GM21717 (cell line): ENCODE results near the gene DSTN.

Experiments
- ATAC-seq: cut with Tn5 transposase; IDR thresholded peaks from one replicate; pipeline ENCODE4 v1.9.1; 2021; ENCODE audit warnings: mild to moderate bottlenecking, moderate library complexity; ENCODE audit not compliant: unreplicated experiment

The DSTN gene

DNA sequence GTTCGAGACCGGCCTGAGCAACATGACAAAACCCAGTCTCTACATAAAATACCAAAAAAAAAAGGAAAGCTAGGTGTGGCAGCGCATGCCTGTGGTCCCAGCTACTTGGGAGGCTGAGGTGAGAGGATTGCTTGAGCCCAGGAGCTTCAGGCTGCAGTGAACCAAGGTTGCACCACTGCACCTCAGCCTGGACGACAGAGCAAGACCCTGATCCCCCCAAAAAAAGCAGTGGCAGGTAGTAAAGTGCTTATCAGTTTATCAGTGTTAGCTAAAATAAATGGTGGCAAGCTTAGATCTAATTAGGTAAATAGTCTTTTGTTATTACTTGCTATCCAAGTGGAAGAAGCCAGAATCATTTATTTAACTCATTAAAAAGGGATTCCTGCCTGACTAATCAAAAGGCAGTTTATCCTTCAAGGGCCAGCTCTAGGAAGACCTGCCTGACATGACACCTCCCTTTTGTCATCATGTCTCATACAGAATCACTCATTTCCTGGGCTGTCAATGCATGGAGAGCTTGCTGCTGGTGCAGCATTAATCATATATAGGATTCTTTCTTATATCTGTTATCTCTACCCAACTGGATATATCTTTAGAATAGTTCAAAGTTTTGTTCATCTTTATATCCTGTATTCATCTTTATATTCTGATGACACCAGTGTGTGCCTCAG is 9.6 kb downstream of the DSTN start:
- no peak for ATAC-seq

DNA sequence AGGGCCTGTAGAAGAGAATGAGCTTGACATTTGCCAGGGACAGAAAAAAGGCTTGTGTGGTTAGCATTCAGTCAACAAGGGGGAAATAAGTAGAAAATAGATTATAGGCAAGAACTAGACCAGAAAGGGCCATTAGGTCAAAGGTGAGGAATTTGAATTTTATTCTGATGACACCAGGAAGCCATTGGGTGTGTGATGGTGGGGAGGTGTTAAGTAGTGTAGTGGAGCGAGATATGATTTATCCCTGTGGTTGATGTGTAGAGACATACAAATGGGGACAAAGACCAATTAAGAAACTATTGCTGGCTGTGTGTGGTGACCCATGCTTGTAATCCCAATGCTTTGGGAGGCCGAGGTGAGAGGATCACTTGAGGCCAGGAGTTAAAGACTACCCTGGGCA is 11.0 kb downstream of the DSTN start:
- ATAC-seq, result no peak

DNA sequence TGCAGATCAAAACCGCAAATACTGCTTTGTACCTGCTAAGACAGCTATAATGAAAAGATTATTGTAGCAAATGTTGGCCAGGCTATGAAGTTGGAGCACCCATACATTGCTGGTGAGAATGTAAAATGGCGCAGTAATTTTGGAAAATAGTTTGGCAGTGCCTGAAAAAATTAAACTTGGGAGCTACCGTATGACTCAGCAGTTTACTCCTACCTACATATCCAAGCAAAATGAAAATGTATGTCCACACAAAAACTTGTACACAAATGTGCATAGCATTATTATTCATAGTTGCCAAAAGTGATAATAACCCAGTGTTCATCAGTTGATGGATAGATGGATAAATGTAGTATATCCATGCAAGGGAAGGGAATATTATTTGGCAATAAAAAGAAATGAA is 13.3 kb downstream of the DSTN start:
- ATAC-seq, result no peak

DNA sequence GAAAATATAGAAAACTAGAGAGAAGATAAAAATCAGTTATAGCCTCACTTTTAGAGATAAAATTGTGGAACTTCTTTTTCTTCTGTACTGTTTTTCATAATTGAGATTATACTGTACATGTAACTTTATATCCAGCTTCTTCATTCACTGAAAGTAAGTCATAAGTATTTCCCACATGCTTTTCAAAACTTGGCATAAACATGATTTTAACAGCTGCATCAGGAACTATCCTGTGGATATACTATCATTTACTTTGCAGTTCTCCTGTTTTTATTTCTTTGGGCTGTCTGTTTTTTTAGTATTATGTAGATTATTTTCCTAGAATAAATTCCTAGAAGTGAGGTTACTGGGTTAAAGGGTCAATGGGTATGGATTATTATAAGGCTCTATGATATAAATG is 14.8 kb downstream of the DSTN start:
- no peak for ATAC-seq

DNA sequence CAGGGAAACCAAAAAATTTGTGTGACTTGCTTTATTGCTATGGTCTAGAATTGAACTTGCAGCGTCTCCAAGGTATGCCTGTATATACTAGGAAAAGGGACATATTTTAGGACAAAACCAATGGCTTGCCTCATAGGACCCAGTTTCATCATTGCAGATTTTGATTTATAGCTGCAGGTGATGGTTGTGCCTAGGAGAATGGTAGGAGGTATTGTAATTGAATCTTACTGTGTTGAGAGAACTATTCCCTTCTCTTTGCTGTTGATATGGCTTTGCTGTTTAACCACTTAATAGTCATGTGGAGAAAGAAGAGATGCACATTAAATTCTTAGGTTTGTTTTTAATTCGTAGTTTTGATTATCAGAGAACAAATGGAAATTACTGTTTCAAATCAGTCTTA is 16.4 kb downstream of the DSTN start:
- ATAC-seq, result no peak

DNA sequence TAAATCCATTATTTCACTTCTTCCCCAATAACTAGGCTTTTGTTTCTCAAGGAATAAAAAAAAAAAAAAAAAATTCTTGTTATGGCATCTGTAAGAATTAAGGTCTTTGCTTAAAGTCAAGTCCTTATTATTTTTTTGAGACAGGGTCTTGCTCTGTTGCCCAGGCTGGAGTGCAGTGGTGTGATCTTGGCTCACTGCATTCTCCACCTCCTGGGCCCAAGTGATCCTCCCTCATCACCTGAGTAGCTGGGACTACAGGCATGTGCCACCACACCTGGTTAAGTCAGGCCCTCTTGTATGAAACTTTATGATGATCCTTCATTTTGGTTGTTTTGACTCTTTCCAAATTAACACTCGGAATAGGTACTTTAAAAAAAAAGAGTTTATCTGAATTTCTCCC is 17.3 kb downstream of the DSTN start:
- ATAC-seq, result no peak

DNA sequence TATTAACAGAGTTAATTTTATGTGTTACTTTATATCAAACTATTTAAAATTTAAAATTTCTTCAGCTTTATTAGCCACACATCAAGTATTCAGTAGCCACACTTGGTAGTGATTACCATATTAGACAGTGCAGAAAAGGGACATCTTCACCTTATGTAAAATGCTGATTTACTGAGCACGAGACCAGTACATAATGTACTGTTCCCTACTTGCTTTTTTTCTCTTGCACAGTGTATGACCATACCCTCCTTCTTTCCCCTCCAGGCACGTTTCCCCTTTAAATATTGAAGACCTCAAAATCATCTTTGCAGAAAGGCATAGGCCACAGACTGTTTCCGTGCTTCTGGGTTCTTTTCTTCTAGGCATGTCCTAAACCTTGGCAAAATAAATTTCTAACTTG is 17.9 kb downstream of the DSTN start:
- ATAC-seq, result no peak

DNA sequence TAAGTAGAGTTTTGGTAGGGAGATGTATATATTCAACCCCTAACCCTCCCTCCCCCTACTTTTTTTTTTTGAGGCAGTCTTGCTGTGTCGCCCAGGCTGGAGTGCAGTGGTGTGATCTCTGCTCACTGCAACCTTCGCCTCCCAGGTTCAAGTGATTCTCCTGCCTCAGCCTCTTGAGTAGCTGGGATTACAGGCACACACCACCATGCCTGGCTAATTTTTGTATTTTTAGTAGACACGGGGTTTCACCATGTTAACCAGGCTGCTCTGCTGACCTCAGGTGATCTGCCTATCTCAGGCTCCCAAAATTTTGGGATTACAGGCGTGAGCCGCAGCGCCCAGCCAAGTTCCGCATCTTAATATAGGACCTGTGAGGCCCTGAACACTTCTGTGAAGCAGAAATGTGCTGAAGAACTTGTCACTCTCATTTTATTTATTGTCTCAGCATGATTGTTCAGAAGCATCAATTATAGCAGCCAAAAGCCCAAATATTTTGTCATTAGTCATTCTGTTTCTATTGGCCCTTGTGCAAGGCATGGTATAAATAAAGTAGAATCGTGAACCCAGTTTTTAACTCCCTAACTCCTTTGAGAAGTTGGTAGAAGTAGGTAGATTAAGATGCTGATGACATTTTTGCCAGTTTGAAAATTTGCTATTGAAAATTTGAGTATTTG is 19.4 kb downstream of the DSTN start:
- no peak for ATAC-seq

DNA sequence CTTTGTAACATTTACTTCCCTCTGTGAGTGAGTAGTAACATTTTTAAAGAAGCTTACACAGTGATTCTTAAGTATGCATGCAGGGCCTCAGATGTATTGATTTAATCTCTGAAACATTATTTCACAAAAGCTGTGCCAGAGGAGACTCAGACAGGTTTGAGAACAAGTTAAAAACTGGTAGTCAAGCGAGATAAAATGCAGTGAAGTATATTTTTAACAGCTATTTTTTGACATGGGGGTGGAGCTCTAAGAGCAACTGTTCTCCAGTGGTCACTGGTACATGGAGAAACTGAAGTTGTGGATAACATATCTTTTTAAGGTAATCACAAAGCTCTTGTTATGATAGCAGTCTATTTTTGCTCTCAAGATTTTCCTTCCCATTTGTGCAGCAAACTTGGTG is 20.4 kb downstream of the DSTN start:
- no peak for ATAC-seq

DNA sequence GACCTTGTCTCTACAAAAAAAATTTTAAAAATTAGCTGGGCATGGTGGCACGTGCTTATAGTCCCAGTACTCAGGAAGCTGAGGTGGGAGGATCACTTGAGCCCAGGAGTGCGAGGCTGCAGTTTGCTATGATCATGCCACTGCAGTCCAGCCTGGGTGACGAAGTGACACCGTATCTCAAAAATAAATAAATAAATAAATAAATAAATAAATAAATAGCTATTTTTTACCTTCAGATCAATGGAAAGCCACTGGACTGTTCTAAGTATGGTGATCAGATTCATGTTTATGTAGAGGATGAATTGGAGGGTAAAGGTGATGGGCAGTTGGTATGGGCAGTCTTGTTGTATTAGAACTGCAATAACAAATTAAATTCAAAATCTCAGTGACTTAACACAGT is 24.0 kb downstream of the DSTN start:
- no peak for ATAC-seq

DNA sequence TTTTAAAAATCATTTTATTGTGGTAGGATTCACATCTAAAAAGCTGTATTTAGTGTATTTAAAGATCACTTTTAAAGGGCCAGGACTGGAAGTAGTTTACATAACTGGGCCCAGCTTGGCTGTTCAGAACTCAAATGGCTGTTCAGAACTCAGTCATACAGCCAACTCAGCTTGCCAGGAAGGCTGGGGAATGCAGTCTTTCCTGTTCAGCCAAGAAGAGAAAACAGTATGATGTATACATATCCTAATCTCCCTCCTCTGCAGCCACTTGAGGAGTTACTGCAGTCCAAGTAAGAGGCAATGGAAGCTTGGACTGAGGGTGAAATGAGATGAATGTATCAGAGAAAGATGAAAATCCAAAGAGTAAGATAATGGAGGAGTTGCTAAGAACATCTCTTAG is 24.6 kb downstream of the DSTN start:
- no peak for ATAC-seq

DNA sequence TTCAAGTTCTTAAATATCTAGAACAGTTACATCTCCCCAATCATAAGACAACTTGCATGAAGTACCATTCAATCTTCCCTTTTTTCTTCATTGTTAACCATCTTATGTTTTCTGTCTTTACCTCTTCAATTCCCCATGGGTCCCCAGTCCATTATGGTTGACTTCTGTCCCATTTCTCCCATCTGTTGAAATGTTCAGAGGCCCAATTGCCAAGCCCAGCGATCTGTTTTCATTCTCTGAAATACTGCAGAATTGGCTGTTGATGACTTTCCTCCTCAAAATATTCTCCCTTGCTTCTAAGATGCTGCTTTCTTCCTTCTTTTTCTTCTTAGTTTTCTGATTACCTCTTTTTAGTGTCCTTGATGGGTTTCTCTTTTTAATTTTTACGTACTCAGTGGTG is 26.0 kb downstream of the DSTN start:
- ATAC-seq, result no peak

DNA sequence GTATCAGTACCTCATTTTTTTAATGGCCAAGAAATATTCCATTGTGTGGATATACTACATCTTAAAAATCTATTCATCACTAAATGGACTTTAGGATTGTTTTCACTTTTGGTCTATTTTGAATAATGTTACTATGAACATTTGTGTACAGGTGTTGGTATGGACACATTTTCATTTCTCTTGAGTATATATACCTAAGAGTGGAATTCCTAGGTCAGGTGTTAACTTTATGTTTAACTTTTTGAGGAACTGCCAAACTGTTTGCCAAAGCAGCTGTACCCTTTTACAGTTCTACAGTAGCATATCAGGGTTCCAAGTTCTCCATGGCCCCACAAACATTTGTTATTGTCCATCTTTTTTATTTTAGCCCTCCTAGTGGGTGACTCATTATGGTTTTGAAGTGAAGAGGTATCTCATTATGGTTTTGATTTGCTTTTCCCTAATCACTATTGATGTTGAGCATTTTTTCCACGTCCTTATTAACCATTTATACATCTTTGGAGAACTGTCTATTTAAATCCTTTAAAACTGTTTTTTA is 28.2 kb downstream of the DSTN start:
- no peak for ATAC-seq

DNA sequence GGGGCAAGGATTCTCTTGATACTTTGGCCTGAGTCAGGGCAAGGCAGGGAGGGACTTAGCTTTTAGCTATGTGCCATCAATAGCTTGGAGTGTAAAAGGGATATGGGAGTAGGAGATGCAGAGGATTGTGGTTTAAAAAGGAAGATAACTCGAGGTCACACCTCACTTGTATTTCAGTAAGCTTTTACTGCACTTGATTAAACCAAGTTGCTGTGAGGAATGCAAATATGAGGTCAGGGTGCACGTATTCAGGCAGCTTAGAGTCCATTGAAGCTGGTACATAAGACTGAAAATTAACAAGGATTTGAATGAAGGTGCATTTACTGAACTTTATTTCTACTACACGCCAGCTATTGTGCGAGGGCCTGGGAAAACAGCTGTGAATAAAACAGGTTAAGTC is 32.1 kb downstream of the DSTN start:
- ATAC-seq, result no peak

DNA sequence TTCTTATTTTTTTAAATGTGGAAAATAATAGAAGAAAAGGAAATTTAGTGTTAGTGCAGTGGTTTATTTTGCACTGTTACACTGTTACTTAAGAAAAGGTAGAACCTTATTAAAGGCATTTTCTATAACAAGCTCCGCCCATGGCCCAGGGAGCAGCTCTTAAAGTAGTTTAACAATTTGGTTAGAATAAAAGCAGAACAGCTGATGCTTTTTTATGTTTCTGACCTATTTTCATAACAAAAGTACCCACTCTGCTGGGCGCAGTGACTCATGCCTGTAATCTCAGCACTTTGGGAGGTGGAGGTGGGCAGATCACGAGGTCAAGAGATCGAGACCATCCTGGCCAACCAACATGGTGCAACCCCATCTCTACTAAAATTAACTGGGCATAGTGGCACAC is 32.6 kb downstream of the DSTN start:
- ATAC-seq, result no peak

DNA sequence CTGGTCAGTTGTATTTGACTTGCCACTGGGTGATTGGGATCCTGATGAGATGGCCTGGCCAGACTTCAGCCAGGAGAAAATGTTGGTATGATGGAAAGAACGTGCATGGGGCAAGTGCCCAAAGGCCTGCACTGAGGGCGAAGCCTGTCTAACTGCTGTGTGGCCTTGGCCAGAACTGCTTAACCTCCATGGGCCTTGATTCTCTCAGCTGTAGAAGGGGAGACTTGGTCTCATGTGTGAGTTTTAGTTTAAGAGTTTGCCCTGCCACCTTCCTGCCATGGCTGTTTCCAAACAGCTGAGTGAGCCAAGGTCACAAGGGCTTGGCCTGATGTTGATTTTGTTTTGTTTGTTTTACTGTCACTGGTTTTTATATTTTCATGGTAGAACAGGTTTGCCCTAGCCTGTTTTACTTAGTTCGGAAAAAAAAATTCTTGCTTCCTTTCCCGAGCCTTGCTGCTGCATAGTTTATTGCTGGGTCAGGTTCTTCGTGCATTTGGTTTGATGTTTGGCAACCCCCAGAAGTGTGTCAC is 35.3 kb downstream of the DSTN start:
- no peak for ATAC-seq

DNA sequence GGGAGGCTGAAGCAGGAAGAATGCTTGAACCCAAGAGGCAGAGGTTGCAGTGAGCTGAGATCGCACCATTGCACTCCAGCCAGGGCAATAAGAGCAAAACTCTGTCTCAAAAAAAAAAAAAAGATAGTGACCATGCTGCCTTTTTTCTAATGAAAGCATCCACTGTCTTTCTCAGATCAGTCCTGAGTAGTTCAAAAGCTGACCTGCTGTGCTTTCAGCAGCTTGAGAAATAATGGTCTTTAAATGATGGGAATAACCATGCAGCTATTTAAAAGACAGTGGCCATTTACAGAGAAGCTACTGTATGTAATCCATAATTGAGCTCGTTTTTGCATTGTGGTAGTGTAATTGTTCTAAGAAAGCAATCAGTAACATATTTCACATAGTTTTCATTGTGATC is 36.1 kb downstream of the DSTN start:
- no peak for ATAC-seq

DNA sequence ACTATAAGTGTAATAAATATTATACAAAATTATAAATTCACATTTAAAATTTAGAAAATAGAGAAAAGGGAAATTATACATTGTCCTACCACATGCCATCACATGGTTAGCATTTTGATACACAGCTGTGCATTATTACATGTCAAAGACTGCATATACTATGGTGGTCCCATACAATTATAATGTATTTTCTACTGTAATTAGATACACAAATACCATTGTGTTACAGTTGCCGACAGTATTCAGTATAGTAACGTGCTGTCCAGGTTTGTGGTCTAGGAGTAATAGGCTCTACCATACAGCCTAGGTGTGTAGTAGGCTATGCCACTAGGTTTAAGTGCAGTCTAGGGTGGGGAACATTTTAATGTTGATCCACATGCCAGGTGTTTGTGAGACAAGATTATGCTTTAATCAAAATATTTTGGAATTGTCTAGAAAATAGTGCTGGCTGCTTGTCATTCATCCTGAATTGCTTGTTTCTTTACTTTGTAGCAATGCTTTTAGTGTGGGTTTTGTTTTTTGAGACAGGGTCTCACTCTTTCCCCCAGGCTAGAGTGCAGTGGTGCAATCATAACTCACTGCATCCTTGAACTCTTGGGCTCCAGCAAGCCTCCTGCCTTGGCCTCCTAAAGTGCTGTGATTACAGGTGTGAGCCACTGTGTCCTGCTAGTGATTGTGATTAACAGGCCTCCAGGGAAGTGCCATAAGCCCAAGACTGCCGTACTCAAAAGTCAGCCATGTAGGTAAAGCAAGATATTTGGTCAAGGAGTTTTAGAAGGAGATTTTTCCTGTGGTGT is 39.0 kb downstream of the DSTN start:
- no peak for ATAC-seq

DNA sequence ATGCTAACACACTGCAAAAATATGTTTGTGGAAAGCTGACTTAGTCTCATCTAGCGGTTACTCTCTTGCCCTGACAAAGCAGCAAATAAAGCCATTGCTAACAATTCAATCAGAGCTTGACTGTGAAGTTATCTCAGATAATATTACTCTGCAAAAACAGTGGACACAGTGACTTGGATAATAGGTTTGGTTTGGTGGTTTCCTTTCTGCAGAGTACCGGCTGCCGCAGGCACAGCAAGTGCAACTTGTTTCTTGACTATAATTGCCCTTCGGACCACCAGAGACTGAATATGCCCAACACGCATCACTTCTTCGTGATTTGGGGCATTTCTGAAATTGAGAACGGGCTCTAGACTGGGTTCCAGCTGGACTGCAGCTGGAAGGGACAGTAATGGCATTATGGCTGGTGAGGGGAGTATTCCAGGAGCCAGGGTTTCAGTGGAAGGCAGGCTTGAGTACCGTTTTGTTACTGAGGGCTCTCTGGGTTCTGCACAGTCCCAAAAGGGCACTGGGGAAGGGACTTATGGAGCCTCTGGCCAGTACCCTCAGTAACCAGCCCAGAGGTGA is 40.0 kb downstream of the DSTN start:
- ATAC-seq, result no peak

DNA sequence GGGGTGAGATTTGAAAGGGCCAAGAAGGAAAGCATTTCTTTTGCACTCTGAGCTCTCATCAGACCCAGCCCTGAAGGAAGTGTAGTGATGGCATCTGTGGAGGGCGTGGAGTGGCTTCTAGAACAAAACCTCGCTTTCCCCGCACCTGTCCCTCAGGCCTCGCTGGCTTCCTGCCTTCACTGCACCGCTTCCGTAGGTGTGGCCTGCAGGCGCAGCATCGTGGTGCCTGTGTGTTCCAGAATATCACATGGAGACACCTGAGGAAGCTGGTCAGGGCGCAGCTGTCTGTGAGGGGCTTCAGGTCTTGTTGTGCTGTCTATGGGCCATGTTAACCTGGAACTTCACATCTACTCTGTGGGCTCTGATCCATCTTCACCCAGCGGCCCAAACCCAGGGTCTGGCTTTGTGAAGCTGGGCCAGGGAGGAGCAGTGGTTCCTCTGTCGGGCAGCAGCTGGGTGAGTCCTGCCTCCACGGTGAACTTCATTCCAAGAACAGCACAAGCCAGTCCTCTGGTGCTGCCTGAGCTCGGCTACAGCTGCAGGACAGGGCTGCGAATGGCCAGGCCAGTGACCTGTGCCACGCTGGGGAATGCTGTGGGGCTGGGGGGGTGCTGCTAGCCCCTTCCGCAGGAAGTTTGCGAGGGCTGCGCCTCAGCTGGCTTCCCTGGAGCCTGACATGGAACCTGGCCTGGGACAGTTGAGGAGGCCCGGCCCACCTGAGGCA is 40.9 kb downstream of the DSTN start:
- ATAC-seq, result no peak

DNA sequence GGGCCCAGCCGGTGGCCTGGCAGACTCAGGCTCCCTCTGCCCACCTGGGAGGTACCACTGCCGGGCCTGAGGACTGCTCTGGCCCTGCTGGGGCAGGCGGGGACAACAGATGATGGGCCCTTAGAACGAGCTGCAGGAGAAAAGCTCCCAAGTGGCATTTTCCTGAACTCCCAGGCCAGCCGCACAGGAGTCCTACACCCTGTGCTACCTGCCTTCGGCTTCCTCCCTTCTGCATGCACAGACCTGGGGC is 41.3 kb downstream of the DSTN start:
- no peak for ATAC-seq
